Activated CD8-positive, alpha-beta T cell treated with anti-CD3 and anti-CD28 coated beads for 36 hours (primary cell): Measurements from ENCODE around the gene TYRO3. TPM values are rescaled to one million over a fixed set of nuclear protein-coding genes. Genes with fewer than 3 reads are reported as not detected.

Experiments used
- ATAC-seq: fragments of 200-7000 bp; cut with Tn5 transposase; one replicate; pipeline ENCODE4 v1.10.0; 2021; ENCODE audit warnings: mild to moderate bottlenecking, moderate library complexity
- CTCF ChIA-PET: fragments of 350-600 bp; sonication (Branson Sonifier 250); formaldehyde crosslinking; loops from one replicate; lab custom pipeline; 2021; ENCODE audit warnings: antibody characterized with exemption; lab: Charles Lee
- POLR2A ChIA-PET: fragments of 350-600 bp; sonication (Branson Sonifier 250); formaldehyde crosslinking; loops from one replicate; lab custom pipeline; 2021; ENCODE audit warnings: antibody characterized with exemption; lab: Charles Lee
- DNase-seq: peaks from one replicate; pipeline ENCODE4 v3.0.0-alpha.2; 2020
- H3K27ac Mint-ChIP-seq: one replicate; pipeline ENCODE4 v1.8.0; 2021; ENCODE audit warnings: mild to moderate bottlenecking, mixed read lengths
- H3K27me3 Mint-ChIP-seq: one replicate; pipeline ENCODE4 v1.8.0; 2021; ENCODE audit warnings: mixed read lengths
- H3K36me3 Mint-ChIP-seq: one replicate; pipeline ENCODE4 v1.8.0; 2021; ENCODE audit warnings: low read depth, mixed read lengths
- H3K4me1 Mint-ChIP-seq: one replicate; pipeline ENCODE4 v1.8.0; 2021; ENCODE audit warnings: low read depth, mixed read lengths
- H3K4me3 Mint-ChIP-seq: one replicate; pipeline ENCODE4 v1.8.0; 2021; ENCODE audit warnings: mild to moderate bottlenecking, moderate library complexity, mixed read lengths
- H3K9me3 Mint-ChIP-seq: one replicate; pipeline ENCODE4 v1.8.0; 2021; ENCODE audit warnings: mixed read lengths
- CTCF ChIP-seq: fragments of 200-600 bp; IDR thresholded peaks from one replicate; pipeline ENCODE4 v1.8.0; 2022; ENCODE audit warnings: antibody characterized with exemption, mild to moderate bottlenecking
- intact Hi-C: fragments of 100-400 bp; cut with micrococcal nuclease; formaldehyde crosslinking; loops from one replicate; pipeline ENCODE4 v1.10.0; 2022
- total RNA-seq, 2 experiments: library from RNA; stranded (reverse); gene quantifications; one replicate each; pipeline ENCODE4 v1.2.3, GENCODE V29; 2021

Gene TYRO3
- total RNA-seq, 2 experiments from 2014 or later, result 0.67 to 1.3 TPM

- ChIA-PET POLR2A (interaction anchor here (1.5 kb wide), 1 partner anchor 16 kb away, joined by 3 read pairs; no protein-coding TSS in a partner anchor), CTCF (interaction anchor here (0.7 to 3.2 kb wide), 37 partner anchors 9 to 312 kb away, joined by 3 to 33 read pairs (median 5); partner anchors contain the start of genes MAPKBP1 and TYRO3)
- H3K9me3 Mint-ChIP-seq, result no peaks in the 10 kb centered on the region
These were observed 45.2 kb downstream of the TYRO3 start for GRCh38 chr15:41603941-41604911.

DNA sequence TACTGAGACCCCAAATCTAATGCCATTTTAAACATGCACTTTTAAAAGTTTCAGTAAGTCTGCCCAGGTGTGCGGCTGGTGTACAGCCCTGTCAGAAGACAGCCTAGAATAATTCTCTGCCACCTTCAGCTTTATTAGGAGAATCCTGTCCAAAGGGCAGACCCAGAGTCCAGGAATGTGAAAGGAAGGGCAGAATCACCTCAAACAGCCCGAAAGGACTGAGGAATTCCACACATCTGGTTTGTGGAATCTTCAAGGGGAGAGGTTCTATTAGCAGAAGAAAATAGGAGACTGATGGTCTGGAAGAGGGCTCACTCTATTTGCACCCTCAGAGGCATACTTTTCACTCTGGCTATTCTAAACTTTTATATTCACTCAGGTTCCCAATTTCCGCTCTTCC is 46.6 kb downstream of the TYRO3 start:
- no peaks in the 10 kb centered on the region for H3K9me3 Mint-ChIP-seq
- DNase-seq (no peak), ATAC-seq (no peak)
- ChIA-PET CTCF (interaction anchor here (2.8 to 3.1 kb wide), 2 partner anchors 7 to 206 kb away, joined by 13 to 33 read pairs; no protein-coding TSS in a partner anchor), POLR2A (no interaction called here)
- TF ChIP-seq CTCF, result no peak
- no peak overlapping the region for H3K4me3 Mint-ChIP-seq
- H3K36me3 Mint-ChIP-seq, result no peaks in the 10 kb centered on the region
- H3K27me3 Mint-ChIP-seq, result peaks cover 7% of the 10 kb centered on the region
- intact Hi-C loops, result no loop called here
- peaks cover 10% of the 10 kb centered on the region for H3K4me1 Mint-ChIP-seq
- H3K27ac Mint-ChIP-seq, result no peak overlapping the region

More at GRCh38 chr15:41603941-41604911, 45.2 kb downstream of the TYRO3 start:
- Mint-ChIP-seq H3K27ac (no peak overlapping the region), H3K4me3 (peak overlapping the region; percentile 48), H3K4me1 (peaks cover 10% of the 10 kb centered on the region), H3K36me3 (no peaks in the 10 kb centered on the region), H3K27me3 (peaks cover 7% of the 10 kb centered on the region)
- peak; percentile 69 for DNase-seq
- peak; percentile 79 for TF ChIP-seq CTCF
- intact Hi-C loops, result no loop called here
- ATAC-seq, result peak; percentile 97

GRCh38 chr15:41606997-41607396 is 48.0 kb downstream of the TYRO3 start:
- no peak for TF ChIP-seq CTCF
- CTCF ChIA-PET, result interaction anchor here (1.1 to 1.8 kb wide), 3 partner anchors 89 to 167 kb away, joined by 3 to 5 read pairs (median 5); partner anchors contain the start of gene MAPKBP1
- Mint-ChIP-seq H3K27ac (no peak overlapping the region), H3K27me3 (peaks cover 7% of the 10 kb centered on the region), H3K36me3 (no peaks in the 10 kb centered on the region), H3K4me1 (peaks cover 10% of the 10 kb centered on the region), H3K4me3 (no peak overlapping the region), H3K9me3 (no peaks in the 10 kb centered on the region)
- no peak for DNase-seq
- intact Hi-C loops, result no loop called here
- POLR2A ChIA-PET, result no interaction called here
- no peak for ATAC-seq

GRCh38 chr15:41609123-41609522 is 50.1 kb downstream of the TYRO3 start:
- peaks cover 5% of the 10 kb centered on the region for H3K27me3 Mint-ChIP-seq
- ATAC-seq (no peak), DNase-seq (no peak)
- no peak for TF ChIP-seq CTCF
- H3K9me3 Mint-ChIP-seq, result no peaks in the 10 kb centered on the region
- ChIA-PET CTCF (interaction anchor here (1.5 kb wide), 1 partner anchor 52 kb away, joined by 4 read pairs; no protein-coding TSS in a partner anchor), POLR2A (no interaction called here)
- H3K27ac Mint-ChIP-seq, result no peak overlapping the region
- intact Hi-C loops, result no loop called here
- H3K36me3 Mint-ChIP-seq, result no peaks in the 10 kb centered on the region
- no peak overlapping the region for H3K4me3 Mint-ChIP-seq
- H3K4me1 Mint-ChIP-seq, result peaks cover 5% of the 10 kb centered on the region
